ENCODE data around the gene GSC2. TPM values are rescaled to one million over a fixed set of nuclear protein-coding genes. Genes with fewer than 3 reads are reported as not detected.
"Not testable (repeated sequence)": the region's sequence is repeated elsewhere in the genome, so short reads cannot be mapped to it uniquely, and the experiment has no call there.

The GSC2 gene
- total RNA-seq, 1 donor from 2014 or later: not detected

DNA sequence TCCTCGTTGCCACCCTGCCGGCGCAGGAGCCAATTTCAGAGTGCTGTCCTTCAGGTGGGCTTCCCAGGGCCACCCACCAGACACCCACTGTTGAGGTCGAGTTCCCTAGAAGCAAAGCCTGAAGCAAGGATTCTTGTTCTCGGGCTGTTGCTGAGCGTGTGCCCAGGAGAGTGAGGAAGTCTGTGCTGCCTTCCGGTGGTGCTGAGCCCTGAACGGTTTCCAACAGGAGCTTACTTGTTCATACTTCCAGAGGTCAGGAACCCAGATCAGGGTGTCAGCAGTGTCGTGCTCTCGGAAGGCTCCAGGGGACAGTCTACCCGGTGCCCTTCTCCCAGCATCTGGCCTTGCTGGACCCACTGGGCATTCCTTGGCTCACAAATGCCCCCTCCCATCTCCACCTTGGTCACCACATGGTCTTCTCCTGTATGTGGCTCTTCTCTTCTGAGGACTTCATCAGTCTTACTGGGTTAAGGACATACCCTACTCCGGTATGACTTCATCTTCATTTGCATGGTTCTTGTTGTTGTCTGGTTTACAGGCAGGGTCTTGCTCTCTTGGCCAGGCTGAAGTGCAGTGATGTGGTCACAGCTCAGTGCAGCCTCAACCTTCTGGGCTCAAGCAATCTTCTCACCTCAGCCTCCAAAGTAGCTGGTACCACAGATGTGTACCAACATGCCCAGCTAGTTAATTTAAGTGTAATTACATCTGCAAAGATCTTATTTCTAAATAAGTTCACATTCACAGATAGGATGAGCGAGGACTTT lies 17.2 kb upstream of the GSC2 start:
- Mint-ChIP-seq H3K27ac (ENCODE audit: unreplicated experiment) (peak overlapping the region; percentile 5), H3K4me1 (ENCODE audit: low read depth, unreplicated experiment) (peaks cover 2% of the 10 kb centered on the region), H3K27me3 (ENCODE audit: low read depth, unreplicated experiment) (peaks cover 43% of the 10 kb centered on the region), H3K9me3 (ENCODE audit: unreplicated experiment) (peaks cover 10% of the 10 kb centered on the region), H3K36me3 (ENCODE audit: low read depth, unreplicated experiment) (no peaks in the 10 kb centered on the region), H3K4me3 (ENCODE audit: unreplicated experiment) (no peak overlapping the region)
- Histone ChIP-seq H3K27ac (ENCODE audit: low read depth, low read length) (no peak overlapping the region), H3K9ac (ENCODE audit: low read length) (no peak overlapping the region), H3K4me1 (ENCODE audit: insufficient read depth, low read length) (peaks cover 17% of the 10 kb centered on the region), H3K79me2 (ENCODE audit: insufficient read depth, low read length) (peaks cover 14% of the 10 kb centered on the region), H3K9me3 (ENCODE audit: insufficient read depth, low read depth, low read length) (no peaks in the 10 kb centered on the region), H2AFZ (ENCODE audit: low read depth, low read length) (no peak overlapping the region), H3K4me2 (ENCODE audit: low read length) (no peak overlapping the region), H3K4me3 (ENCODE audit: insufficient read depth, low read depth, low read length) (no peak overlapping the region), H4K20me1 (ENCODE audit: insufficient read depth, low read length) (peaks cover 3% of the 10 kb centered on the region), H3K36me3 (ENCODE audit: insufficient read depth, low read length) (no peaks in the 10 kb centered on the region), H3K27me3 (ENCODE audit: insufficient read depth, low read length) (peaks cover 36% of the 10 kb centered on the region)
- TF ChIP-seq EZH2 (IDR thresholded peaks at IDR 0.05; ENCODE audit: insufficient read depth, low read length): no peak
- TF ChIP-seq, protein P1, sequence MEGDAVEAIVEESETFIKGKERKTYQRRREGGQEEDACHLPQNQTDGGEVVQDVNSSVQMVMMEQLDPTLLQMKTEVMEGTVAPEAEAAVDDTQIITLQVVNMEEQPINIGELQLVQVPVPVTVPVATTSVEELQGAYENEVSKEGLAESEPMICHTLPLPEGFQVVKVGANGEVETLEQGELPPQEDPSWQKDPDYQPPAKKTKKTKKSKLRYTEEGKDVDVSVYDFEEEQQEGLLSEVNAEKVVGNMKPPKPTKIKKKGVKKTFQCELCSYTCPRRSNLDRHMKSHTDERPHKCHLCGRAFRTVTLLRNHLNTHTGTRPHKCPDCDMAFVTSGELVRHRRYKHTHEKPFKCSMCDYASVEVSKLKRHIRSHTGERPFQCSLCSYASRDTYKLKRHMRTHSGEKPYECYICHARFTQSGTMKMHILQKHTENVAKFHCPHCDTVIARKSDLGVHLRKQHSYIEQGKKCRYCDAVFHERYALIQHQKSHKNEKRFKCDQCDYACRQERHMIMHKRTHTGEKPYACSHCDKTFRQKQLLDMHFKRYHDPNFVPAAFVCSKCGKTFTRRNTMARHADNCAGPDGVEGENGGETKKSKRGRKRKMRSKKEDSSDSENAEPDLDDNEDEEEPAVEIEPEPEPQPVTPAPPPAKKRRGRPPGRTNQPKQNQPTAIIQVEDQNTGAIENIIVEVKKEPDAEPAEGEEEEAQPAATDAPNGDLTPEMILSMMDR (IDR thresholded peaks at IDR 0.05; ENCODE audit: insufficient read depth, low read depth, low read length): no peak
- FAIRE-seq (no peak), DNase-seq (ENCODE audit: low read depth) (no peak)

DNA sequence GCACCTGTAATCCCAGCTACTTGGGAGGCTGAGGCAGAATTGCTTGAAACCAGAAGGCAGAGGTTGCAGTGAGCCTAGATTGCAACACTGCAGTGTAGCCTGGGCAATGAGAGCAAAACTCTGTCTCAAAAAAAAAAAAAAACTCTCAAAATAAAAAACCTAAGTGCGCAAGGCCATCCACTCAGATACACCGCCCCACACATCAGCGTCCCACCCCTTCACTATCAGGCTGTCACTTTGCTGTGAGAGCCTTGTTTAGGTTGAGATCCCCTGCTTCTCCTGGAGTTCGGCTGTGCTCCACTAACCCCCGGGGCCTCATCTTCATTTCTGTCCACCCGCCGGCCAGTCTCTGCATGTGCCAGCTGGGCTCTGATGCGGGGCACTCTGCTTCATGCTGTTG lies 16.3 kb upstream of the GSC2 start:
- H3K4me1 Mint-ChIP-seq (ENCODE audit: low read depth, unreplicated experiment): peaks cover 2% of the 10 kb centered on the region
- H3K36me3 Mint-ChIP-seq (ENCODE audit: low read depth, unreplicated experiment): no peaks in the 10 kb centered on the region
- no peak overlapping the region for H3K27ac Mint-ChIP-seq (ENCODE audit: unreplicated experiment)
- no peak for DNase-seq (ENCODE audit: low read depth)
- H3K27me3 Mint-ChIP-seq (ENCODE audit: low read depth, unreplicated experiment): peaks cover 48% of the 10 kb centered on the region
- FAIRE-seq: no peak
- Histone ChIP-seq H3K27ac (ENCODE audit: low read depth, low read length) (no peak overlapping the region), H3K4me3 (ENCODE audit: insufficient read depth, low read depth, low read length) (no peak overlapping the region), H3K4me1 (ENCODE audit: insufficient read depth, low read length) (peaks cover 14% of the 10 kb centered on the region), H4K20me1 (ENCODE audit: insufficient read depth, low read length) (no peaks in the 10 kb centered on the region), H3K36me3 (ENCODE audit: insufficient read depth, low read length) (no peaks in the 10 kb centered on the region), H3K79me2 (ENCODE audit: insufficient read depth, low read length) (peaks cover 5% of the 10 kb centered on the region), H3K4me2 (ENCODE audit: low read length) (no peak overlapping the region), H3K9me3 (ENCODE audit: insufficient read depth, low read depth, low read length) (no peaks in the 10 kb centered on the region), H3K27me3 (ENCODE audit: insufficient read depth, low read length) (peaks cover 36% of the 10 kb centered on the region), H3K9ac (ENCODE audit: low read length) (no peak overlapping the region), H2AFZ (ENCODE audit: low read depth, low read length) (no peak overlapping the region)
- TF ChIP-seq EZH2 (IDR thresholded peaks at IDR 0.05; ENCODE audit: insufficient read depth, low read length): no peak
- TF ChIP-seq, protein P1 (IDR thresholded peaks at IDR 0.05; ENCODE audit: insufficient read depth, low read depth, low read length): no peak
- peaks cover 10% of the 10 kb centered on the region for H3K9me3 Mint-ChIP-seq (ENCODE audit: unreplicated experiment)
- H3K4me3 Mint-ChIP-seq (ENCODE audit: unreplicated experiment): no peak overlapping the region

DNA sequence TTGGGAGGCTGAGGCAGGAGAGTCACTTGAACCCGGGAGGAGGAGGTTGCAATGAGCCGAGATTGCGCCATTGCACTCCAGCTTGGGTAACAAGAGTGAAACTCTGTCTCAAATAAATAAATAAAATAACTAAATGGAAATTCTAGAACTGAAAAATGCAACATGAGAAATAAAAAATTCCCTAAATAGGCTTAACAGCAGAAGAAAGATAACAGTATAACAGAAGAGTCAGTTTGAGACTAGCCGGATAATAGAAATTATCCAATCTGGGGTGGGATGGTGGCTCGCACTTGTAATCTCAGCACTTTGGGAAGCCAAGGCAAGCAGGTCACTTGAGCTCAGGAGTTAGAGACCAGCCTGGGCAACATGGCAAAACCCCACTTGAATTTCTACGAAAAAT lies 14.3 kb upstream of the GSC2 start:
- H3K27me3 ChIP-seq (ENCODE audit: insufficient read depth, low read length): peaks cover 32% of the 10 kb centered on the region
- Mint-ChIP-seq H3K27ac (ENCODE audit: unreplicated experiment) (no peak overlapping the region), H3K4me3 (ENCODE audit: unreplicated experiment) (no peak overlapping the region), H3K9me3 (ENCODE audit: unreplicated experiment) (peaks cover 10% of the 10 kb centered on the region), H3K4me1 (ENCODE audit: low read depth, unreplicated experiment) (no peaks in the 10 kb centered on the region), H3K36me3 (ENCODE audit: low read depth, unreplicated experiment) (no peaks in the 10 kb centered on the region), H3K27me3 (ENCODE audit: low read depth, unreplicated experiment) (peaks cover 54% of the 10 kb centered on the region)
- no peaks in the 10 kb centered on the region for H3K79me2 ChIP-seq (ENCODE audit: insufficient read depth, low read length)
- no peak overlapping the region for H2AFZ ChIP-seq (ENCODE audit: low read depth, low read length)
- H3K4me1 ChIP-seq (ENCODE audit: insufficient read depth, low read length): peaks cover 2% of the 10 kb centered on the region
- DNase-seq (ENCODE audit: low read depth): no peak
- FAIRE-seq: no peak
- TF ChIP-seq EZH2 (IDR thresholded peaks at IDR 0.05; ENCODE audit: insufficient read depth, low read length): no peak
- TF ChIP-seq, protein P1 (IDR thresholded peaks at IDR 0.05; ENCODE audit: insufficient read depth, low read depth, low read length): no peak
- H3K4me2 ChIP-seq (ENCODE audit: low read length): no peak overlapping the region
- no peaks in the 10 kb centered on the region for H3K9me3 ChIP-seq (ENCODE audit: insufficient read depth, low read depth, low read length)
- no peaks in the 10 kb centered on the region for H3K36me3 ChIP-seq (ENCODE audit: insufficient read depth, low read length)
- H4K20me1 ChIP-seq (ENCODE audit: insufficient read depth, low read length): no peaks in the 10 kb centered on the region
- H3K4me3 ChIP-seq (ENCODE audit: insufficient read depth, low read depth, low read length): no peak overlapping the region
- no peak overlapping the region for H3K27ac ChIP-seq (ENCODE audit: low read depth, low read length)
- H3K9ac ChIP-seq (ENCODE audit: low read length): no peak overlapping the region

DNA sequence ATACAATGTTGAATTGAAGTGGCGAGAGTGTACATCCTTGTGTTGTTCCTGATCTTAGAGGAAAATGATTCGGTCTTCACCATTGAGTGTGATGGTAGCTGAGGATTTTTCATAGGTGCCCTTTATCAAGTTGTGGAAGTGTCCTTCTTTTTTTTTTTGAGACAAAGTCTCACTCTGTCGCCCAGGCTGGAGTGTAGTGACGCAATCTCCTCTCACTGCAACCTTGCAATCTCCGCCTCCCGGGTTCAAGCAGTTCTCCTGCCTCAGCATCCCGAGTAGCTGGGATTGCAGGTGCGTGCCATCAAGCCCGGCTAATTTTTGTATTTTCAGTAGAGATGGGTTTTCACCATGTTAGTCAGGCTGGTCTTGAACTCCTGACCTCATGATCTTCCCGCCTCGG lies 8.6 kb upstream of the GSC2 start:
- not testable (repeated sequence) for H3K4me1 Mint-ChIP-seq (ENCODE audit: low read depth, unreplicated experiment); H3K9me3 ChIP-seq (ENCODE audit: insufficient read depth, low read depth, low read length); H4K20me1 ChIP-seq (ENCODE audit: insufficient read depth, low read length); H3K4me3 ChIP-seq (ENCODE audit: insufficient read depth, low read depth, low read length); H2AFZ ChIP-seq (ENCODE audit: low read depth, low read length); H3K9ac ChIP-seq (ENCODE audit: low read length); H3K36me3 Mint-ChIP-seq (ENCODE audit: low read depth, unreplicated experiment); H3K79me2 ChIP-seq (ENCODE audit: insufficient read depth, low read length); H3K4me3 Mint-ChIP-seq (ENCODE audit: unreplicated experiment); H3K27ac ChIP-seq (ENCODE audit: low read depth, low read length); H3K36me3 ChIP-seq (ENCODE audit: insufficient read depth, low read length); H3K27ac Mint-ChIP-seq (ENCODE audit: unreplicated experiment); H3K27me3 ChIP-seq (ENCODE audit: insufficient read depth, low read length); FAIRE-seq; H3K4me1 ChIP-seq (ENCODE audit: insufficient read depth, low read length); H3K4me2 ChIP-seq (ENCODE audit: low read length); DNase-seq (ENCODE audit: low read depth); H3K9me3 Mint-ChIP-seq (ENCODE audit: unreplicated experiment)
- peaks cover 48% of the 10 kb centered on the region for H3K27me3 Mint-ChIP-seq (ENCODE audit: low read depth, unreplicated experiment)
